DND-41 (cell line): Measurements from ENCODE around the gene AADACL3.

Experiments
- ATAC-seq: fragments of 200-7000 bp; cut with Tn5 transposase; 3 replicates; pipeline ENCODE4 v1.9.1; 2021; ENCODE audit warnings: low read depth; ENCODE audit not compliant: insufficient read depth
- DNase-seq: peaks from one replicate; pipeline ENCODE4 v3.0.0-alpha.2; 2020
- H2AFZ ChIP-seq: 2 replicates; pipeline ENCODE4 v1.6.0; 2012; ENCODE audit warnings: low read depth, low read length
- H3K27ac ChIP-seq: 2 replicates; pipeline ENCODE4 v1.5.1; 2012; ENCODE audit warnings: low read length, inconsistent platforms
- H3K27me3 ChIP-seq: fragments of 200-600 bp; sonication (generic); 2 replicates; pipeline ENCODE4 v1.6.0; 2012; ENCODE audit warnings: low read length, mild to moderate bottlenecking, inconsistent platforms; ENCODE audit not compliant: insufficient read depth, poor library complexity
- H3K36me3 ChIP-seq: 2 replicates; pipeline ENCODE4 v1.5.1; 2012; ENCODE audit warnings: low read length, inconsistent platforms; ENCODE audit not compliant: insufficient read depth
- H3K4me1 ChIP-seq: 2 replicates; pipeline ENCODE4 v1.5.1; 2012; ENCODE audit warnings: mild to moderate bottlenecking, low read length; ENCODE audit not compliant: insufficient read depth
- H3K4me2 ChIP-seq: 2 replicates; pipeline ENCODE4 v1.6.0; 2012; ENCODE audit warnings: mild to moderate bottlenecking, moderate library complexity, low read length, inconsistent platforms; ENCODE audit not compliant: insufficient read depth
- H3K4me3 ChIP-seq, 2 experiments: fragments of 200-600 bp in 1 of 2; shearing (Covaris generic) in 1 of 2; 2 replicates each; pipeline ENCODE4 v1.5.1; 2012 to 2016; ENCODE audit warnings: inconsistent platforms in 2 of 2, low read length in 2 of 2, mild to moderate bottlenecking in 2 of 2, low read depth in 1 of 2, moderate library complexity in 1 of 2
- H3K79me2 ChIP-seq: 2 replicates; pipeline ENCODE4 v1.6.0; 2012; ENCODE audit warnings: low read length, inconsistent platforms; ENCODE audit not compliant: insufficient read depth
- H3K9ac ChIP-seq: 2 replicates; pipeline ENCODE4 v1.6.0; 2012; ENCODE audit warnings: low read depth, mild to moderate bottlenecking, inconsistent platforms, low read length, moderate library complexity
- H3K9me3 ChIP-seq: 2 replicates; pipeline ENCODE4 v1.5.1; 2012; ENCODE audit warnings: low read length, moderate library complexity, mild to moderate bottlenecking, inconsistent platforms; ENCODE audit not compliant: insufficient read depth, severe bottlenecking
- H4K20me1 ChIP-seq: 2 replicates; pipeline ENCODE4 v1.6.0; 2012; ENCODE audit warnings: low read length; ENCODE audit not compliant: insufficient read depth
- CTCF ChIP-seq: IDR thresholded peaks from 2 replicates; pipeline ENCODE4 v1.5.1; 2012; ENCODE audit warnings: borderline replicate concordance, low read length, moderate library complexity, mild to moderate bottlenecking; ENCODE audit not compliant: poor library complexity, severe bottlenecking; ENCODE audit errors: extremely low read depth
- EZH2 ChIP-seq: IDR thresholded peaks from 3 replicates; pipeline ENCODE4 v1.6.1; 2012; ENCODE audit warnings: borderline replicate concordance, low read depth, mild to moderate bottlenecking, moderate library complexity, low read length, inconsistent platforms; ENCODE audit not compliant: severe bottlenecking

The AADACL3 gene

DNA sequence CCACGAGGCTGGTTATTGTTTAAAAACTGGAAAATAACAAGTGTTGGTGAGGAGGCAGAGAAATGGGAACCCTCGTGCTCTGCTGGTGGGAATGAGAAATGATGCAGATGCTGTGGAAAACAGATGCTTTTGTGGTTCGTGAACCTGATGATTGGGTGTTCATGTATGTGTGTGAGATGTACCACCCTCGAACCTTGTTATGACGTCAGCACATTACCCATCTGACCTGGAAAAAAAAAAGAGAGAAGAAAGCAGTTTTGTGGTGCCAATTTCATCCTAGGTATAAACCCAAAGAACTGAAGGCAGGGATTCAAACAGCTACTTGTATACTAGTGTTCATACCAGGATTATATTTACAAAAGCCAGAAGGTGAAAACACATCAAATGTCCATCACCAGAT, 23.7 kb downstream of the AADACL3 start:
- no peak overlapping the region for H3K4me2 ChIP-seq
- H3K4me3 ChIP-seq: no peak overlapping the region
- H3K36me3 ChIP-seq: no peaks in the 10 kb centered on the region
- no peaks in the 10 kb centered on the region for H3K9me3 ChIP-seq
- H3K27me3 ChIP-seq: peaks cover 3% of the 10 kb centered on the region
- no peaks in the 10 kb centered on the region for H4K20me1 ChIP-seq
- H3K27ac ChIP-seq: no peak overlapping the region
- no peaks in the 10 kb centered on the region for H3K79me2 ChIP-seq
- H2AFZ ChIP-seq: no peak overlapping the region
- H3K4me1 ChIP-seq: no peaks in the 10 kb centered on the region
- DNase-seq (no peak), ATAC-seq (no peak)
- no peak for TF ChIP-seq EZH2
- TF ChIP-seq CTCF: no peak
- no peak overlapping the region for H3K9ac ChIP-seq

DNA sequence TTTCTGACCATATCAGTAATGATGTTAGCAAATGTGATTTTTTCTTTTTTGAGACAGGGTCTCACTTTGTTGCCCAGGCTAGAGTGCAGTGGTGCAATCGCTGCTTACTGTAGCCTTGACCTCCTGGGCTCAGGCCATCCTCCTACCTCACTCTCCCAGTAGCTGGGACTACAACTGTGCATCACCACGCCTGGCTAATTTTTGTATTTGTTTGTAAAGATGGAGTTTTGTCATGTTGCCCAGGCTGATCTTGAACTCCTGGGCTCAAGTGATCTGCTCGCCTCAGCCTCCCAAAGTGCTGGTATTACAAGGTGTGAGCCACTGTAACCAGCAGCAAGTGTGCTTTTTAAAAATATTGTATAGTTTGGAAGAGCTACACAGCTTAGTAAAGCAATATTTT, 26.0 kb downstream of the AADACL3 start:
- DNase-seq: no peak
- H3K4me2 ChIP-seq: no peak overlapping the region

DNA sequence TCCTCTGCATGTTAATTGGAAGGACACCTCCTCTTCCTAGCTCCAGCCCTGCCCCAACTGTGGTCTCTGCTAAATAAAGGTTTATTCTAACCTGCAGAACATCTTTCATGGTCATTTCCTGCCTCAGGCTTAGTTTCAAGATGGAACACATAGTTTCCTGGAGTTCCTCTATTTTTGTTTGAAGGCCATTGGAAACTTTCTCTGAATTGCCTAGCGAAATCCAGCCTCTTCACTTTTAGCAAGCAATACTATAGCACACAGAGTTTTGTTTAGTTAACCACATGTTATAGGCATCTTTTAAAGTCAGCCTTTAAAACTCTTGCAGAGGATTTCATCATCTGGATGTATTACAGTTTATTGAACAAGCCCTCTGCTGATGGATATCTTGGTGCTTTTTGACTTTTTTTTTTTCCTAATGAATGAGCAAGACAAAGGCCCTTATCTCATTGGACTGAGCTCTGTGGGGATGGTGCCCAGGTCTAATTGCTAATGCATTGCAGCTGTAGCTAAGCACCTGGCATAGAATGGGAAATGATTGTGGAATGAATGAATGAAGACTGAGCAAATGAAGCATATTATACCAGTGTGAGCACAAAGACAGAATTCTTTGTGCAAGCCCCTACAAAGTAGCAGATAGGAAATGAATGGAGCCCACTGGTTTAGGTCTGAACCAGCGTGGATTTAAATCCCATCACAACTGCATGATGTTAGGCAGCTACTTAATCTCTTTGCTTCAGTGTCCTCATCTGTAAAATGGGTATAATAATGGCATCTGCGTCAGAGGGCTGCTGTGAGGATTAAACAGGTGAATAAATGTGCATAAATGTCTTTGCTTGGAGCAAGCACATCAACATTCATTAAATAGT, 29.4 kb downstream of the AADACL3 start:
- Histone ChIP-seq H3K9ac (no peak overlapping the region), H3K9me3 (peaks cover 16% of the 10 kb centered on the region), H4K20me1 (no peaks in the 10 kb centered on the region), H3K27me3 (peaks cover 7% of the 10 kb centered on the region), H3K79me2 (no peaks in the 10 kb centered on the region), H3K27ac (no peak overlapping the region), H3K36me3 (no peaks in the 10 kb centered on the region), H3K4me2 (no peak overlapping the region), H3K4me1 (peaks cover 7% of the 10 kb centered on the region; the same call in 1 of the 2 replicates), H3K4me3 (no peak overlapping the region), H2AFZ (no peak overlapping the region)
- ATAC-seq (no peak), DNase-seq (no peak)
- TF ChIP-seq EZH2 (no peak), CTCF (no peak)

More for the DNA sequence above, 26.0 kb downstream of the AADACL3 start:
- no peaks in the 10 kb centered on the region for H3K36me3 ChIP-seq
- peaks cover 9% of the 10 kb centered on the region for H3K27me3 ChIP-seq
- H3K9ac ChIP-seq: no peak overlapping the region
- H3K9me3 ChIP-seq: no peaks in the 10 kb centered on the region
- ATAC-seq: no peak
- TF ChIP-seq CTCF (no peak), EZH2 (no peak)
- no peaks in the 10 kb centered on the region for H3K79me2 ChIP-seq
- no peaks in the 10 kb centered on the region for H4K20me1 ChIP-seq
- H3K27ac ChIP-seq: no peak overlapping the region
- no peak overlapping the region for H3K4me3 ChIP-seq
- peaks cover 7% of the 10 kb centered on the region; the same call in 1 of the 2 replicates for H3K4me1 ChIP-seq
- no peak overlapping the region for H2AFZ ChIP-seq
